Tibial nerve (tissue), 3 donors: Measurements from ENCODE around the gene CCDC9B.

ENCODE experiments used
- CTCF ChIP-seq, 5 experiments: fragments of 200-600 bp in 3 of 5; fragments of 450-650 bp in 2 of 5; sonication (generic) in 3 of 5; IDR thresholded peaks; one replicate each; pipeline ENCODE4 v1.5.1; 2016 to 2019; ENCODE audit warnings: antibody characterized with exemption in 5 of 5, mild to moderate bottlenecking in 3 of 5, moderate library complexity in 2 of 5
- POLR2A ChIP-seq, 2 donors: fragments of 450-650 bp; IDR thresholded peaks; one replicate each; pipeline ENCODE4 v1.6.1; 2017; ENCODE audit warnings: antibody characterized with exemption in 2 of 2, mild to moderate bottlenecking in 2 of 2, moderate library complexity in 2 of 2

GRCh38 chr15:40365016-40365415, 24.3 kb upstream of the CCDC9B start:
- TF ChIP-seq CTCF (IDR thresholded peaks at IDR 0.05) = no peak
- no peak for TF ChIP-seq POLR2A (IDR thresholded peaks at IDR 0.05)
